Subcutaneous adipose tissue (tissue), 4 donors: ENCODE measurements around the gene EGF. TPM values are rescaled to one million over a fixed set of nuclear protein-coding genes. Genes with fewer than 3 reads are reported as not detected.

Experiments used
- total RNA-seq, 4 donors: library from RNA; depleted of rRNA; stranded (reverse); fragments of >200 nt; gene quantifications; one replicate each; pipeline ENCODE4 v1.1.0, GENCODE V29; 2016
- TF ChIP-seq, protein P1 (sequence below): fragments of 450-650 bp; IDR thresholded peaks from one replicate; pipeline ENCODE4 v1.5.1; 2016; ENCODE audit warnings: low read depth, mild to moderate bottlenecking, control low read depth, antibody characterized with exemption, moderate library complexity

The EGF gene
- total RNA-seq, 4 donors from 2014 or later, result not detected

DNA sequence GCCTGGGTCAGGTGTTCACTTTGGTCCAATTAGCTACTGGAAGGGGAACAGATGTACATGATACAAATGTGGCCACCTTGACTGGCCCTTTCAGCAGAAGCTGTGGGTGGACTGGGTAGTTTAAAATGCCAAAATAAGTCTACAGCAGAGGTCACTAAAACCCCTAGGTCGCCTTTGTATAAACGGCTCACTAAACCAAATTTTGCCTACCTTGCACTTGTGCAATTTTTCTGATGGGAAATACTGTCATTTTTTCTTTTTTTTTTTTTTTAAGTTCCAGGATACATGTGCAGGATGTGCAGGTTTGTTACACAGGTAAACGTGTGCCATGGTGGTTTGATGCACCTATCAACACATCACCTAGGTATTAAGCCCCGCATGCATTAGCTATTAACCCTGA, 109.8 kb downstream of the EGF start:
- TF ChIP-seq, protein P1, sequence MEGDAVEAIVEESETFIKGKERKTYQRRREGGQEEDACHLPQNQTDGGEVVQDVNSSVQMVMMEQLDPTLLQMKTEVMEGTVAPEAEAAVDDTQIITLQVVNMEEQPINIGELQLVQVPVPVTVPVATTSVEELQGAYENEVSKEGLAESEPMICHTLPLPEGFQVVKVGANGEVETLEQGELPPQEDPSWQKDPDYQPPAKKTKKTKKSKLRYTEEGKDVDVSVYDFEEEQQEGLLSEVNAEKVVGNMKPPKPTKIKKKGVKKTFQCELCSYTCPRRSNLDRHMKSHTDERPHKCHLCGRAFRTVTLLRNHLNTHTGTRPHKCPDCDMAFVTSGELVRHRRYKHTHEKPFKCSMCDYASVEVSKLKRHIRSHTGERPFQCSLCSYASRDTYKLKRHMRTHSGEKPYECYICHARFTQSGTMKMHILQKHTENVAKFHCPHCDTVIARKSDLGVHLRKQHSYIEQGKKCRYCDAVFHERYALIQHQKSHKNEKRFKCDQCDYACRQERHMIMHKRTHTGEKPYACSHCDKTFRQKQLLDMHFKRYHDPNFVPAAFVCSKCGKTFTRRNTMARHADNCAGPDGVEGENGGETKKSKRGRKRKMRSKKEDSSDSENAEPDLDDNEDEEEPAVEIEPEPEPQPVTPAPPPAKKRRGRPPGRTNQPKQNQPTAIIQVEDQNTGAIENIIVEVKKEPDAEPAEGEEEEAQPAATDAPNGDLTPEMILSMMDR, result no peak

DNA sequence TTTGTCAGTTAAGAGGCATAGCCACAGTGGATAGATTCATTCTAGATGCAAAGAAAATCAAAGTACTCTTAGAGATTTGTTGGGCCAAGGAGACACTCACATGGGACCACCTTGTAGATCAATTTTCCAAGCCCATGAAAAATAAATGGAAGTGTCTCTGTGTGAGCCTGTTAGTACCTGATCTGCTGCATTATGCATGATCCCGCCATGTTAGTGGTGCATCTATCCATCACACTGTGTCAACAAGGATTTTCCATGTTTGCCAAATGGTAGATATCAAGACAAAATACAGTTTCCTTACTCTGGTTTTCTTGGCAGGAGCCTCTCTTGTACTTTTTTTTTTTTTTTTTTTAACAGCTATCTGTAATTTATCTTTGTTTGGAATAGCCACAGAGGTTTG, 112.4 kb downstream of the EGF start:
- TF ChIP-seq, protein P1, result no peak

DNA sequence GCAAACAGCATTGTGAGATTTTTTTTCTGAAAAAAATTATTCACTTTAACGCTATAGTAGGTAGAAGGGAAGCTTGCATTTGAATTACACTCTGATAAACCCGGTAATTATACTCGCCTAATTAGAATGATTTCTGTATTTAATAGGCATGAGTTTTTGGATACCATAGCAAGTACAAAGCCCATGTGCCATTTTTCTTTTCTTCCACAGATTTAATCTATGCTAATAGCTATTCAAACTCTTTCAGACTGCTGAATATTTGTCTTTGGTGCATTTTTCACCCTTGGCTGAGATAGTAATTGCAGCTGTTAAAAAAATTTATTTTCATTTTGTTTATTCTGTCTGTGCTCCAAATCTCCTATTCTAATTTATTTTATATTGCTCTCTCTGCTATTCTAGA, 113.0 kb downstream of the EGF start:
- TF ChIP-seq, protein P1, result no peak

DNA sequence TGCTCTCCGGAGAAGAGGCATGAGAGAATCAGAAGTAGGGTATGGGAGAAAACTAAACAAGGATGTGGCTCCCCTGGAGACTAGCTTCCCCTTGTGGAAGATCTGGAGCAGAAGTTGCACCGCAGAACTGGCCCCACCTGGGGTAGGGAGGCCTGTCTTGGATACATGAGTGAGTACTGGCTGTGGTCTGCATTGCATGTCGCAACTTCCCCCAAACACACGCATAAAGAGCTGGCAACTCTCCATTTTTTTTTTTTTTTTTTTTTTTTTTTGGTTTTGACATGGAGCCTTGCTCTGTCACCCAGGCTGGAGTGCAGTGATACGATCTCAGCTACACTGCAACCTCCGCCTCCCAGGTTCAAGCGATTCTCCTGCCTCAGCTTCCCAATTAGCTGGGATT, 119.9 kb downstream of the EGF start:
- TF ChIP-seq, protein P1, result no peak

DNA sequence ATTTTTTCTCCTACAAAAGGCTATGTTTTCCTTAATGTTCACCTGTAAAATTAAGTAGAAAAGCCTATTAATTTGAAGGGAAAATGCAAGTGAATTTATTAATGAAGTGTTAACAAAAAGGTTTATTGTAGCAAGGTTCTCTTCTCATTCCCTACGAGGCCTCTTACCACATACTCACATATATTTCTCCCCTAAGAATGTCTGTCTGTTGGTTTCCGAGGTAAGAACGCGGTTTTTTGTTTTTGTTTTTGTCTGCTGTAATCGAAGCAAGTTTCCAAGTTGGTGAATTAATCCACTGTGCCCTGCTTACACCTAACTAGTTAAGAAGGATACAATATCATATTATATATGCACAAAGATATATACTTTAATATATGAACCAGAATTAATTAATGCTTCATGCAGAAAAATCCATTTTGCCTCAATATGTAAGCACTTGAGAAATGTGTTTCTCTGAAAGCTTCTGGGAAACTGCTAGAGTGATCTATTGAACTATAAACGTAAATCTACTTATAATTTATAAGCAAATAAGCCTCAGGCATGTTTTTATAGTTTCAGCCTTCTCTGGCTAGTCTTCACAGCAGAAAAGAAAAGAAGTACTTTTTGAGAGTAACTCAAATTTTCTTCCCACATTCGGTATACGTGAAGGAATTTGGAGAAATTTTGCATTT, 120.8 kb downstream of the EGF start:
- TF ChIP-seq, protein P1, result no peak

DNA sequence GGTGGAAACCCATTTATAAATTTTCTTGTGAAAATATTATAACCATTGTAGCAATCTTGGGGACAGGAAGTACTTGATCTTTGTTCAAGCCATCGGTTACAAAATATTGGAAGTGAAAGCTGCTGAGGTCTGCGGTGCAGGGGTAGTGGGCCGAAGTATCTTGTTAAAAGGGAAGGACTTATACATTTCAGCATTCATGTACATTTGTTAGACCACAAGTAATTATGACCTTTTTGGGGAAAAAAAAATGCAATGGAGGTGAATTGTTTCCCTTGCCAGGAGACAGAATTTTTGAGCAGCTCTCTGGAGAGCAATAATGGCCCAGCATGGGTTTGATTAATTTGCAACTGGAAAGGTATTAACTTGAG, 121.3 kb downstream of the EGF start:
- TF ChIP-seq, protein P1, result no peak

DNA sequence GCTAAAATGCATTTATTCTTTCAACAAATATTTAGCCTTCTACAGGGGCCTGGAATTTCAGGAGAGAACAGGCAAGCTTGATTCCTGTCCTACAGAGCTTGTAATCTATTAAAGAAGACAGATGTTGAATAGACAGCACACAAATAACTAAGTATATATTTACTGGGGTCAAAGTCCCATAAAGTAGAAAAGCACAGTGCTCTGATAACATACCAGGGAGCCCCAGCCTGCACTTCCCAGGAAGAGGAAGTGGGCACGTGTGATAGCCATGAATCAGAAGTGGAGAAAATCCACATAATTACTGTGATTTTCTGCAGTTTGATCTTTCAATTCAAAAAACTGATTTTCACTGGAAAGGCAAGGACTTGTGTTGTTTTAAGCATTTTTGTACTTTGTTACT, 129.1 kb downstream of the EGF start:
- TF ChIP-seq, protein P1, result no peak
